Measurements from ENCODE around the gene ATAT1. TPM values are rescaled to one million over a fixed set of nuclear protein-coding genes. Genes with fewer than 3 reads are reported as not detected.

The ATAT1 gene
- total and polyA plus RNA-seq, 7 donors: 1.9 to 5.2 (median 3.0) TPM

DNA sequence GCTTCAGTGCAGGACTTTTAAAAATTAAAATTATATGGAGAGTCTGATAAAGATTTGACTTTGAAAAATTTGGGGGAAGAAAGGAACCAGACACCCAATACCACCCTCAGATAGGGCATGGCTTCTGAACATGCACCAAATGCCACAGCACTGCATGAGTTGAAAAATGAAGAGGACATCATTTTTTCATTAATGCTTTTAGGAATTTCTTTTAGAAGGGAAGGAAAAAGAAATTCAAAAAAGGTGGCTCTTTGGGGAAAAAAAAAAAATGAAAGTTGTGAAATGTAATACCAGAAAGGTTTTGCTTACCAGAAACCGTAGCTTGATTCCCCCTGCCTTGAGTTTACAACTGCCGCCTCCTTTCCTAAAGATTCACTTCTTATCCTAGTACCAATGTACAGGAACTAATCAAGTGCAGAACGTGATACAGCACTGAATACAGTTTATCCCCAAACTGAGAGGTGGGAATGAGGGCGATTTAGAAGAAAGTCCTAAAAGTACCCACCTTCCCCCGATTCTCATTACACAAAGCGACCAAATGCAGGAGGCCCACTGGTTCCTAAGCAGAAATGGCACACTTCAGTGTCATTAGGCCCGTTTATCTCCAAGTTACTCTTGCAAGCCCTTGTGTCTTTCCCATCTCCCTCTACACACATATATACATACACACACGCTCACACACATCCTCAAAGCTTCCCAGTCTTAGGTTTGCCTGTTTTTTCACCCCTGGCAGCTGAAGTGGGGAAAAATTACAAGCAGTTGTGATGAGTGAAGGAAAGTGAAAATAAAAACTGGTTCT is 12.4 kb upstream of the ATAT1 start:
- H3K27me3 ChIP-seq (ENCODE audit: insufficient read depth in 3 of 3, low read length in 2 of 3): no peaks in the 10 kb centered on the region
- H3K9me3 ChIP-seq: no peaks in the 10 kb centered on the region
- peak overlapping the region; percentile 84 for H3K4me3 ChIP-seq
- peaks cover 50% of the 10 kb centered on the region for H3K4me1 ChIP-seq
- H3K27ac ChIP-seq: peak overlapping the region; percentile 99
- peaks cover 4 to 23% of the 10 kb centered on the region in 2 donors for H3K36me3 ChIP-seq (ENCODE audit: insufficient read depth in 1 of 2, low read depth in 1 of 2)
- intact Hi-C loops (cut with DNase I): loop anchor here in 1 of 2 donors (5.0 kb wide), 1 partner anchor 37 kb away; no protein-coding TSS in a partner anchor
- no peak for ATAC-seq
- 12 to 14% (median 12%) methylated on average over 8 of the region's 8 CpGs for WGBS, 3 donors
- TF ChIP-seq, protein P1, sequence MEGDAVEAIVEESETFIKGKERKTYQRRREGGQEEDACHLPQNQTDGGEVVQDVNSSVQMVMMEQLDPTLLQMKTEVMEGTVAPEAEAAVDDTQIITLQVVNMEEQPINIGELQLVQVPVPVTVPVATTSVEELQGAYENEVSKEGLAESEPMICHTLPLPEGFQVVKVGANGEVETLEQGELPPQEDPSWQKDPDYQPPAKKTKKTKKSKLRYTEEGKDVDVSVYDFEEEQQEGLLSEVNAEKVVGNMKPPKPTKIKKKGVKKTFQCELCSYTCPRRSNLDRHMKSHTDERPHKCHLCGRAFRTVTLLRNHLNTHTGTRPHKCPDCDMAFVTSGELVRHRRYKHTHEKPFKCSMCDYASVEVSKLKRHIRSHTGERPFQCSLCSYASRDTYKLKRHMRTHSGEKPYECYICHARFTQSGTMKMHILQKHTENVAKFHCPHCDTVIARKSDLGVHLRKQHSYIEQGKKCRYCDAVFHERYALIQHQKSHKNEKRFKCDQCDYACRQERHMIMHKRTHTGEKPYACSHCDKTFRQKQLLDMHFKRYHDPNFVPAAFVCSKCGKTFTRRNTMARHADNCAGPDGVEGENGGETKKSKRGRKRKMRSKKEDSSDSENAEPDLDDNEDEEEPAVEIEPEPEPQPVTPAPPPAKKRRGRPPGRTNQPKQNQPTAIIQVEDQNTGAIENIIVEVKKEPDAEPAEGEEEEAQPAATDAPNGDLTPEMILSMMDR (IDR thresholded peaks at IDR 0.05): no peak
- no peak for DNase-seq

DNA sequence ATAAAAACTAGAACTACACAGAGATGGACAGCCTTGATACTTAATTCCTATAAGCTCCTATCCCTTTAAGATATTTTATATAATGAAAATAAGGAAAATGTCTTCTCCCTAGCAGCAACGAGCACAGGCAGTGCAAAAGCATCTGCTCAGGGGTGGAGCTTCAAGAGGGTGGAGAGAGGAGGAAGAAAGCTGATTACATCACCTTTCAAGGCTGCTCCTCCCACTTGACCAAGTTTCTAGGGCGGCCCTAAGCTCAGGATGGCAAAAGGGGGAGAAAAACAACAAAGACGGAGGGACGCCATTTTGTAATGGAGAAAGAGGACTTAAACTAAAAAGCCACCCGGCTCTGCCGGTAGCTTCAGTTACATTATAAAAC is 11.8 kb upstream of the ATAT1 start:
- peaks cover 52% of the 10 kb centered on the region for H3K4me1 ChIP-seq
- WGBS, 3 donors: 0 to 2% (median 1%) methylated on average over 6 of the region's 6 CpGs
- intact Hi-C loops (cut with DNase I): loop anchor here (5.0 kb wide), 2 partner anchors 38 to 127 kb away; partner anchors contain the start of genes FLOT1 (in 1 of the 2) and IER3 (in 1 of the 2)

DNA sequence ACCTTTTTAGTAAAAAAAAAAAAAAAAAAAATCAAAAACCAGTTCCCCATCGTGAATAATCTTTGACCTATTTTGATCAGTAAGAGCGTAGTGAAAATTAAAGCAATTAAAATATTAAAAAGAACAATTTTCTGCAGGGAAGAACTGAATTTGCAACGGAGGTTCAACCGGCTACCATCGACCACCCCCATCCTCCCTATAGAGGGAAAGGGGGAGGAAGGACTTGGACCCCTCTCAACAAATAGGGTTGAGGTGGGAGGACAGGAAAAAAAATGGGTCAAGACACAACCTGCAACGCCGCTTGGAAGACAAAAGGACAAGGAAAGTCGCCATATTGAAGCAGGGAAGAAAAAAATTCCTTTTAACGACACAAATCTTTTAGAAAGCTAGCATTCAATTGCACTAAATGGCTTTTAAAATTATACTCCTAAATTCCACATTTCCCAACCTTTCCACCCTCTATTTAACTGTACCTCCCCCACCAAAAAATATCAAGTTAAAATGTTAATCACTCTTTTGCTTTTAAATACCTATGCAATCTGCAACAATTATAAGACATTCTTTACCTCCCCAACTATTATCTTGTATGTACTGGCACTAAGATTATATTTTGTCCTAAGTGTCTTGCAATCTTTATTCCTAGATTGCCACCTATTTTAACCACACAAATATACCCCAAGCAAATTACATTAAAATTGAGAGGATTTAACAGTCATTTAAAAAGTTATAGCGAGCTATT is 11.3 kb upstream of the ATAT1 start:
- H3K9me3 ChIP-seq: no peaks in the 10 kb centered on the region
- H3K27me3 ChIP-seq (ENCODE audit: insufficient read depth in 3 of 3, low read length in 2 of 3): no peaks in the 10 kb centered on the region
- H3K4me3 ChIP-seq: peak overlapping the region; percentile 84
- no peak for DNase-seq
- TF ChIP-seq, protein P1 (IDR thresholded peaks at IDR 0.05): no peak
- peak overlapping the region; percentile 99 for H3K27ac ChIP-seq
- peaks cover 0 to 29% of the 10 kb centered on the region in 2 donors for H3K36me3 ChIP-seq (ENCODE audit: insufficient read depth in 1 of 2, low read depth in 1 of 2)
- 0% methylated on average over 10 of the region's 10 CpGs for WGBS, 3 donors
- H3K4me1 ChIP-seq: peaks cover 49% of the 10 kb centered on the region
- intact Hi-C loops (cut with DNase I): loop anchor here in 1 of 2 donors (5.0 kb wide), 1 partner anchor 127 kb away; the partner anchor contains the start of genes FLOT1 and IER3
- peak in 2 of 4 donors; percentile 12 to 31 for ATAC-seq

More for the DNA sequence above, 11.8 kb upstream of the ATAT1 start:
- peak; percentile 77 to 85 for DNase-seq
- peak overlapping the region; percentile 84 for H3K4me3 ChIP-seq
- H3K27me3 ChIP-seq (ENCODE audit: insufficient read depth in 3 of 3, low read length in 2 of 3): no peaks in the 10 kb centered on the region
- TF ChIP-seq, protein P1 (IDR thresholded peaks at IDR 0.05): no peak
- ATAC-seq: peak; percentile 71 to 73 (median 73)
- peaks cover 0 to 23% of the 10 kb centered on the region in 2 donors for H3K36me3 ChIP-seq (ENCODE audit: insufficient read depth in 1 of 2, low read depth in 1 of 2)
- peak overlapping the region; percentile 99 for H3K27ac ChIP-seq
- H3K9me3 ChIP-seq: no peaks in the 10 kb centered on the region

DNA sequence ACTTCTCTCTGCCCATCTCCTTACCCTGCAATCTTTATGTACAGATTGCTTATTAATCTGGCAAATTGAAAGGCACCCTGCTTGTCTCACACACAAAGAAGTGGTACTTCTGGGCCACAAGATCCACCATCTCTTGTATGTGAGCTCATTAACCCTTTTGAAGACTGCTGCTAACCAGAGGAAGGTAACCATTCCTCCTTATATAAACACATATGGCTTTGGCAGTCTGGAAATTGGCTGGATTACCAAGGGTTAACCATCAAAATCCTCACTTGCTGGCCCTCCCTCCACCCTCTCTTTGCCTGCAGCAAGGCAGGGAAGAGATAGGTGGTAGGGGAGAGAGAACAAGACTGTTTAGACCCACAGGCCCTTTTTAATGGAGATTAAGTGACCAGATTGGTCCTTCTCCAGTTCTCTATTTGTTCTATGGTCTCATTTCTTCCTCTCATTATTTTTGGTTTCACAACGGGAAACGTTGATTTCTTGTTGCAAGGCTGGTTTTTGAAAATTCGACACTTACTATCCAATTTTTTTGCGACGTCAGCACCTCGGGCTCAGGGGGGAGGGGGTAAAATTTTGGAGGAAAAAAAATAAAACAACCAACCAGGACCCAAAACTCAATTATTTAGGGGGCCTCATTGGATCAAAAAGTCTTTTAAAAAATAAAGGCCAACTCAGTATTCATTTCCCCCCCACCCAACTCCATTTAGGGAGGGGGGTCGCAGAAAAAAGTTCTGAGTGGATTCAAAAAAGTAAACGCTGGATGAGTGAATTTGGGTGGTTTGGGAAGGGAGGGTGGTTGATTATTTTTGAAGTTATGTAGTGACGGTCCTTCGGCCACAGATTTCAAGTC is 10.5 kb upstream of the ATAT1 start:
- H3K9me3 ChIP-seq: no peaks in the 10 kb centered on the region
- intact Hi-C loops (cut with DNase I): loop anchor here in 1 of 2 donors (2.0 to 5.0 kb wide), 2 partner anchors 105 to 126 kb away; partner anchors contain the start of genes FLOT1, IER3 and TUBB
- ATAC-seq (peak in 3 of 4 donors; percentile 1 to 26 (median 10)), DNase-seq (no peak)
- H3K4me1 ChIP-seq: peaks cover 43% of the 10 kb centered on the region
- 0% methylated on average over 10 of the region's 10 CpGs for WGBS, 3 donors
- H3K4me3 ChIP-seq: peak overlapping the region; percentile 84
- peaks cover 3 to 37% of the 10 kb centered on the region in 2 donors for H3K36me3 ChIP-seq (ENCODE audit: insufficient read depth in 1 of 2, low read depth in 1 of 2)
- H3K27ac ChIP-seq: peak overlapping the region; percentile 99
- TF ChIP-seq, protein P1 (IDR thresholded peaks at IDR 0.05): no peak
- no peaks in the 10 kb centered on the region for H3K27me3 ChIP-seq (ENCODE audit: insufficient read depth in 3 of 3, low read length in 2 of 3)
